Spinal cord (tissue), 10 donors: ENCODE results near the gene CYP8B1. TPM values are rescaled to one million over a fixed set of nuclear protein-coding genes. Genes with fewer than 3 reads are reported as not detected.
A peak's percentile ranks its signal among the peaks of the same experiment; 100 is the strongest.

ENCODE experiments used
- DNase-seq, 6 donors: peaks; one replicate each; pipeline versions ENCODE4 v3.0.0 to v3.0.0-alpha.2; 2013 to 2015; ENCODE audit warnings: low spot score in 6 of 6, low read depth in 4 of 6
- H3K27ac ChIP-seq: one replicate; pipeline ENCODE4 v1.5.1; 2013; ENCODE audit warnings: low read depth, low read length, control low read depth
- H3K27me3 ChIP-seq: one replicate; pipeline ENCODE4 v1.6.1; 2013; ENCODE audit warnings: low read length; ENCODE audit not compliant: control insufficient read depth, insufficient read depth
- H3K36me3 ChIP-seq: one replicate; pipeline ENCODE4 v1.6.1; 2013; ENCODE audit warnings: low read length; ENCODE audit not compliant: control insufficient read depth, insufficient read depth
- H3K4me1 ChIP-seq: one replicate; pipeline ENCODE4 v1.6.1; 2013; ENCODE audit warnings: low read length; ENCODE audit not compliant: control insufficient read depth, insufficient read depth
- H3K4me3 ChIP-seq: one replicate; pipeline ENCODE4 v1.5.1; 2013; ENCODE audit warnings: low read depth, low read length, control low read depth
- H3K9me3 ChIP-seq: one replicate; pipeline ENCODE4 v1.6.1; 2013; ENCODE audit warnings: low read length; ENCODE audit not compliant: control insufficient read depth, insufficient read depth
- WGBS: methylation state at CpG from one replicate; pipeline ENCODE4 v1.1.5; 2013; ENCODE audit warnings: missing lambda C conversion rate; ENCODE audit not compliant: insufficient coverage; 5-methylcytosine and 5-hydroxymethylcytosine counted together
- polyA plus RNA-seq, 2 donors: library from polyadenylated mRNA; unstranded; fragments of 120-200 nt; gene quantifications; one replicate each; pipeline ENCODE4 v1.2.1, GENCODE V29; 2013; ENCODE audit not compliant: insufficient read length in 2 of 2
- total RNA-seq, 2 donors: library from RNA; depleted of rRNA in 1 of 2; stranded (reverse); fragments of 120-200 nt in 1 of 2; fragments of >200 nt in 1 of 2; gene quantifications; one replicate each; pipeline versions ENCODE4 v1.2.3 to v1.2.4, GENCODE V29; 2013 to 2014
- donor health status: healthy.

Gene CYP8B1
- total and polyA plus RNA-seq, 4 donors, result 0.08 to 0.09 TPM; not detected in 2

GRCh38 chr3:42830437-42831320 is 45.0 kb downstream of the CYP8B1 start:
- Histone ChIP-seq H3K36me3 (no peaks in the 10 kb centered on the region), H3K4me1 (no peaks in the 10 kb centered on the region), H3K4me3 (no peak overlapping the region), H3K27me3 (no peaks in the 10 kb centered on the region), H3K27ac (no peak overlapping the region), H3K9me3 (no peaks in the 10 kb centered on the region)
- WGBS, result 6% methylated on average over 3 of the region's 7 CpGs
- DNase-seq, result peak in 3 of 6 donors; percentile 22 to 73 (median 50)

DNA sequence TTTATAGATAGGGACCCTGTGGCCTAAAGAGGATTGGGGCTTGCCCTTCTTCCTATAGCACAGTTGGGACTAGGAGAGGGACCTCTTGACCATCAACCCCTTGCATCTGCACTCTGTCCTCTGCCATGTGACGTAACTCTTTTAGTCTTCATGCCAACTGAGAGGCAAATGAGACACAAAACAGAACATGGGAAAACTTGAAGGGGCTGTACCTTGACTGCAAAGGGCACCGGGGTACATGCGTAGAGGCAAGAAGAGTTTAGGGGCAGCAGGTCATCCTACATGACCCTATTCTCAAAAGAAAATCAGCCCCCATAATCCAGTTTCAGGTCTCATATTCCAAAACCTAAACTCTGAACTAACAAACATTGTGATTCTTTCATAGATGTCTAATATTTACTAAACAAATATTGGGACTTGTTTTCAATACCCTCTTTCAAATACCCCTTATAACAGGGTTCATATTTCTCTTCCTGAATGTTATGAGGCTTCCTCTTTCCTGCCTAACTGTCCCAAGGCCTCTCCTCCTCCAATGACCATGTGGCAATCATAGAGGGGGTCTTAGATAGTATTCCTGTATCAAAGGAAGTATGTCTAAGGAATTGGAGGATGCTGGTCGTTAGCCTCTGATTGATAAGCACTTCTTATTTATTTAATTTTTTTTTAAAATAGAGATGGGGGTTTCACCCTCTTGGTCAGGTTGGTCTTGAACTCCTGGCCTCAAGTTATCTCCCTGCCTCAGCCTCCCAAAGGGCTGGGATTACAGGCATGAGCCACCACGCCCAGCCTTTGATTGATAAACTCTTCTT is 45.8 kb downstream of the CYP8B1 start:
- DNase-seq, result no peak
- H3K9me3 ChIP-seq, result no peaks in the 10 kb centered on the region
- no peak overlapping the region for H3K4me3 ChIP-seq
- WGBS, result 86% methylated on average over 1 of the region's 5 CpGs
- H3K4me1 ChIP-seq, result no peaks in the 10 kb centered on the region
- H3K36me3 ChIP-seq, result no peaks in the 10 kb centered on the region
- no peak overlapping the region for H3K27ac ChIP-seq
- H3K27me3 ChIP-seq, result no peaks in the 10 kb centered on the region

- Histone ChIP-seq H3K36me3 (no peaks in the 10 kb centered on the region), H3K4me1 (no peaks in the 10 kb centered on the region), H3K27me3 (no peaks in the 10 kb centered on the region), H3K9me3 (no peaks in the 10 kb centered on the region), H3K4me3 (no peak overlapping the region), H3K27ac (no peak overlapping the region)
- no peak for DNase-seq
- WGBS, result 100% methylated on average over 1 of the region's 5 CpGs
Measured at GRCh38 chr3:42829083-42829627, 46.5 kb downstream of the CYP8B1 start.

GRCh38 chr3:42827654-42828053 is 48.0 kb downstream of the CYP8B1 start:
- Histone ChIP-seq H3K4me1 (no peaks in the 10 kb centered on the region), H3K36me3 (no peaks in the 10 kb centered on the region), H3K27ac (no peak overlapping the region), H3K4me3 (no peak overlapping the region), H3K9me3 (no peaks in the 10 kb centered on the region), H3K27me3 (no peaks in the 10 kb centered on the region)
- DNase-seq, result peak in 1 of 6 donors; percentile 4
- WGBS, result no CpG with 5 or more reads among the region's 4 CpGs

DNA sequence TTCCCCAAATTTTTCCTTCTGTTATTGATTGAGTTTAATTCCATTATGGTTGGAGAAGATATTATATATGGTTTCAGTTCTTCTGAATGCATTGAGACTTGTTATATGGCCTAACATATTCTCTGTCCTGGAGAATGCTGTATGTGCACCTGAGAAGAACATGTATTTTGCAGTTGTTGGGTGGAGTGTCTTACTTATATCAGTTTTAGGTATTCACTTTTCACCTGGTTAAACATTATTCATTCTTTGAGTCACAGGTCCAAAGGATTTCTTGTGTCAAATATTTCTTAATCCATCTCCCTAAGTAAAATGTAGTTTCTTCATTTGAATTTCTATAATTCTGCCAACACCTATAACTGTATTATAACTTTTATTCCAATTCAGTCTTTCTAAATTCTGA is 48.7 kb downstream of the CYP8B1 start:
- Histone ChIP-seq H3K4me1 (no peaks in the 10 kb centered on the region), H3K9me3 (no peaks in the 10 kb centered on the region), H3K4me3 (no peak overlapping the region), H3K36me3 (no peaks in the 10 kb centered on the region), H3K27me3 (no peaks in the 10 kb centered on the region), H3K27ac (no peak overlapping the region)
- no peak for DNase-seq

DNA sequence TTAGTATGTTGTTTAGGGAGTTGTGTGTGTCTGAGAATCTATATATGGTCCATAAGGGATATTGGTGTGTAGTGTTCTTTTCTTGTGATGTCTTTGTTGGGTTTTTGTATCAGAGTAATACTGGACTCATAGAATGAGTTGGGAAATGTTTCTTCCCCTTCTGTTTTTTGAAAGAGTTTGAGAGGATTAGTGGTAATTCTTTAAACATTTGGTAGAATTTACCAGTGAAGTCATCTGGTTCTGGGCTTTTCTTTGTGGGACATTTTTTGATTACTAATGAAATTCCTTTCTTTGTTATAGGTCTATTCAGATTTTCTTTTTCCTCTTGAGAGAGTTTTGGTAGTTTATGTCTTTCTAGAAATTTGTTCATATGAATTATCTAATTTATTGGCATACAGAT is 49.5 kb downstream of the CYP8B1 start:
- DNase-seq, result no peak
- Histone ChIP-seq H3K4me3 (no peak overlapping the region), H3K27me3 (no peaks in the 10 kb centered on the region)

GRCh38 chr3:42823351-42823750 is 52.3 kb downstream of the CYP8B1 start:
- no peak overlapping the region for H3K4me3 ChIP-seq
- no peak overlapping the region for H3K27ac ChIP-seq
- no peaks in the 10 kb centered on the region for H3K36me3 ChIP-seq
- no peak for DNase-seq
- 50% methylated on average over 1 of the region's 2 CpGs for WGBS
- no peaks in the 10 kb centered on the region for H3K9me3 ChIP-seq
- H3K27me3 ChIP-seq, result no peaks in the 10 kb centered on the region
- no peaks in the 10 kb centered on the region for H3K4me1 ChIP-seq

More for the DNA sequence above, 49.5 kb downstream of the CYP8B1 start:
- Histone ChIP-seq H3K4me1 (no peaks in the 10 kb centered on the region), H3K9me3 (no peaks in the 10 kb centered on the region), H3K36me3 (no peaks in the 10 kb centered on the region), H3K27ac (no peak overlapping the region)

GRCh38 chr3:42822828-42823227 is 52.9 kb downstream of the CYP8B1 start:
- Histone ChIP-seq H3K27ac (no peak overlapping the region), H3K4me1 (no peaks in the 10 kb centered on the region), H3K27me3 (no peaks in the 10 kb centered on the region), H3K36me3 (no peaks in the 10 kb centered on the region), H3K4me3 (no peak overlapping the region), H3K9me3 (no peaks in the 10 kb centered on the region)
- 88% methylated on average over 2 of the region's 3 CpGs for WGBS
- DNase-seq, result no peak
